Mesendoderm (in vitro differentiated cells): ENCODE results near the gene NPAS3.

Source experiments
- DNase-seq: peaks from one replicate; pipeline ENCODE4 v3.0.0; 2013
- H2AK5ac ChIP-seq: 2 replicates; pipeline ENCODE4 v1.6.1; 2013; ENCODE audit warnings: low read length, inconsistent platforms
- H2BK120ac ChIP-seq: 2 replicates; pipeline ENCODE4 v1.6.1; 2013; ENCODE audit warnings: low read depth, mild to moderate bottlenecking, low read length, moderate library complexity, mixed read lengths
- H2BK15ac ChIP-seq: replicated peaks from 2 replicates; pipeline ENCODE4 v1.6.1; 2013; ENCODE audit warnings: low read depth, mild to moderate bottlenecking, moderate library complexity
- H2BK5ac ChIP-seq: 2 replicates; pipeline ENCODE4 v1.6.1; 2013; ENCODE audit warnings: low read length, inconsistent platforms
- H3K18ac ChIP-seq: 2 replicates; pipeline ENCODE4 v1.6.1; 2013; ENCODE audit warnings: mild to moderate bottlenecking, low read length, mixed read lengths
- H3K23ac ChIP-seq: one replicate; pipeline ENCODE4 v1.6.1; 2013; ENCODE audit warnings: low read length
- H3K27ac ChIP-seq: 2 replicates; pipeline ENCODE4 v1.5.1; 2013; ENCODE audit warnings: low read depth, mild to moderate bottlenecking, inconsistent platforms, low read length, moderate library complexity
- H3K27me3 ChIP-seq: 2 replicates; pipeline ENCODE4 v1.6.1; 2013; ENCODE audit warnings: low read length, control low read depth, mild to moderate bottlenecking, inconsistent platforms; ENCODE audit not compliant: insufficient read depth, poor library complexity
- H3K36me3 ChIP-seq: 2 replicates; pipeline ENCODE4 v1.6.1; 2013; ENCODE audit warnings: low read length, inconsistent platforms; ENCODE audit not compliant: control insufficient read depth, insufficient read depth
- H3K4ac ChIP-seq: one replicate; pipeline ENCODE4 v1.6.1; 2013; ENCODE audit warnings: low read depth, mild to moderate bottlenecking, low read length, moderate library complexity
- H3K4me1 ChIP-seq: 2 replicates; pipeline ENCODE4 v1.6.1; 2013; ENCODE audit warnings: low read depth, low read length, inconsistent platforms; ENCODE audit not compliant: control insufficient read depth
- H3K4me2 ChIP-seq: 2 replicates; pipeline ENCODE4 v1.6.1; 2013; ENCODE audit warnings: low read length
- H3K4me3 ChIP-seq: 2 replicates; pipeline ENCODE4 v1.5.1; 2013; ENCODE audit warnings: mild to moderate bottlenecking, low read length
- H3K56ac ChIP-seq: one replicate; pipeline ENCODE4 v1.6.1; 2013; ENCODE audit warnings: low read length
- H3K79me1 ChIP-seq: 2 replicates; pipeline ENCODE4 v1.6.1; 2013; ENCODE audit warnings: low read length, inconsistent platforms
- H3K79me2 ChIP-seq: 2 replicates; pipeline ENCODE4 v1.6.1; 2013; ENCODE audit warnings: mild to moderate bottlenecking, low read length; ENCODE audit not compliant: control insufficient read depth, insufficient read depth
- H3K9ac ChIP-seq: 2 replicates; pipeline ENCODE4 v1.6.1; 2013; ENCODE audit warnings: low read length, inconsistent platforms
- H4K5ac ChIP-seq: one replicate; pipeline ENCODE4 v1.6.1; 2013; ENCODE audit warnings: low read length
- H4K8ac ChIP-seq: one replicate; pipeline ENCODE4 v1.6.1; 2013; ENCODE audit warnings: low read depth, mild to moderate bottlenecking, control low read depth, low read length, moderate library complexity
- WGBS: extraction: QIAGEN DNeasy Blood & Tissue Kit; methylation state at CpG from one replicate; pipeline ENCODE4 v1.1.7; 2013; ENCODE audit warnings: low lambda C conversion rate, missing lambda C conversion rate; ENCODE audit not compliant: insufficient coverage; ENCODE audit errors: extremely low coverage; 5-methylcytosine and 5-hydroxymethylcytosine counted together

The NPAS3 gene

GRCh38 chr14:33504246-33505099, 565.8 kb downstream of the NPAS3 start:
- Histone ChIP-seq H3K9ac (no peak overlapping the region), H3K23ac (no peak overlapping the region)
- whole genome bisulfite sequencing, result no CpG with 5 or more reads among the region's 5 CpGs

GRCh38 chr14:33505266-33505962, 566.7 kb downstream of the NPAS3 start:
- Histone ChIP-seq H3K23ac (no peak overlapping the region), H3K56ac (no peak overlapping the region), H4K5ac (no peak overlapping the region), H2BK120ac (no peak overlapping the region), H3K4me1 (no peaks in the 10 kb centered on the region), H3K79me1 (no peaks in the 10 kb centered on the region), H2BK15ac (no peak overlapping the region), H3K27me3 (no peaks in the 10 kb centered on the region), H2BK5ac (no peak overlapping the region), H3K27ac (no peak overlapping the region), H3K4me2 (no peak overlapping the region), H3K4ac (no peak overlapping the region), H3K36me3 (no peaks in the 10 kb centered on the region), H3K79me2 (no peaks in the 10 kb centered on the region), H3K4me3 (no peak overlapping the region), H4K8ac (no peak overlapping the region), H3K9ac (no peak overlapping the region), H2AK5ac (no peak overlapping the region), H3K18ac (no peak overlapping the region)
- DNase-seq, result no peak
- WGBS, result no CpG with 5 or more reads among the region's 4 CpGs

More at GRCh38 chr14:33504246-33505099, 565.8 kb downstream of the NPAS3 start:
- no peak overlapping the region for H2AK5ac ChIP-seq
- H3K79me2 ChIP-seq, result no peaks in the 10 kb centered on the region
- H3K56ac ChIP-seq, result no peak overlapping the region
- no peak overlapping the region for H2BK120ac ChIP-seq
- DNase-seq, result no peak
- H4K8ac ChIP-seq, result no peak overlapping the region
- H3K4me3 ChIP-seq, result no peak overlapping the region
- H3K18ac ChIP-seq, result no peak overlapping the region
- H3K79me1 ChIP-seq, result no peaks in the 10 kb centered on the region
- no peaks in the 10 kb centered on the region for H3K36me3 ChIP-seq
- no peak overlapping the region for H2BK15ac ChIP-seq
- H3K27me3 ChIP-seq, result no peaks in the 10 kb centered on the region
- no peak overlapping the region for H2BK5ac ChIP-seq
- H3K4me1 ChIP-seq, result no peaks in the 10 kb centered on the region
- no peak overlapping the region for H3K4ac ChIP-seq
- H4K5ac ChIP-seq, result no peak overlapping the region
- no peak overlapping the region for H3K4me2 ChIP-seq
- H3K27ac ChIP-seq, result no peak overlapping the region

DNA sequence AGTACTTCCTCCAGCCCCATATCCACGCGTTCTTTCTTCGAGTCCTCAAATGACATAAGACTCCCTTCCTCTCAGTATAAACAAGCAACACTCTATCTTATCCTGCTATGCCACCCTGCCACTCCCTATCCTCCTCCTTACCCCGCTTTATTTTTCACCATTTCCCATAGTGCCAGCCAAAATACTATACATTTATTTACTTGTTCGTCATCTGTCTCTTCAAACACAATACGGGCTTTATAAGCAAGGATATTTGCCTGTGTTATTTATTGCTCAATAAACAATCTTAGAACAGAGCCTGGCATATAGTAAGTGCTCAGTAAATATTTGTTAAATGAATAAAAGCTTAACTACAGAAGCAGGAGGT, 567.3 kb downstream of the NPAS3 start:
- WGBS, result 100% methylated on average over 1 of the region's 6 CpGs

GRCh38 chr14:33508126-33509062, 569.7 kb downstream of the NPAS3 start:
- Histone ChIP-seq H3K4me3 (no peak overlapping the region), H2BK15ac (no peak overlapping the region), H2AK5ac (no peak overlapping the region), H3K56ac (no peak overlapping the region), H3K18ac (no peak overlapping the region), H3K9ac (no peak overlapping the region), H3K27me3 (no peaks in the 10 kb centered on the region), H2BK120ac (no peak overlapping the region), H3K79me2 (no peaks in the 10 kb centered on the region), H3K4ac (no peak overlapping the region), H3K79me1 (no peaks in the 10 kb centered on the region), H4K5ac (no peak overlapping the region), H3K27ac (no peak overlapping the region), H3K4me2 (no peak overlapping the region), H3K23ac (no peak overlapping the region), H3K36me3 (no peaks in the 10 kb centered on the region), H2BK5ac (no peak overlapping the region), H4K8ac (no peak overlapping the region), H3K4me1 (no peaks in the 10 kb centered on the region)
- DNase-seq, result no peak
- WGBS, result no CpG with 5 or more reads among the region's 9 CpGs

More for the DNA sequence above, 567.3 kb downstream of the NPAS3 start:
- no peak overlapping the region for H3K4me2 ChIP-seq
- no peak overlapping the region for H3K27ac ChIP-seq
- no peak overlapping the region for H2BK5ac ChIP-seq
- no peak overlapping the region for H2BK120ac ChIP-seq
- H3K9ac ChIP-seq, result no peak overlapping the region
- no peak overlapping the region for H4K8ac ChIP-seq
- H3K4me1 ChIP-seq, result no peaks in the 10 kb centered on the region
- H3K18ac ChIP-seq, result no peak overlapping the region
- DNase-seq, result no peak
- H2AK5ac ChIP-seq, result no peak overlapping the region
- no peak overlapping the region for H3K4me3 ChIP-seq
- H4K5ac ChIP-seq, result no peak overlapping the region
- no peak overlapping the region for H3K4ac ChIP-seq
- no peaks in the 10 kb centered on the region for H3K79me1 ChIP-seq
- no peaks in the 10 kb centered on the region for H3K27me3 ChIP-seq
- no peak overlapping the region for H2BK15ac ChIP-seq
- H3K56ac ChIP-seq, result no peak overlapping the region
- H3K23ac ChIP-seq, result no peak overlapping the region
- no peaks in the 10 kb centered on the region for H3K36me3 ChIP-seq
- no peaks in the 10 kb centered on the region for H3K79me2 ChIP-seq

- H3K56ac ChIP-seq, result no peak overlapping the region
- no CpG with 5 or more reads among the region's 3 CpGs for WGBS
- H3K79me1 ChIP-seq, result no peaks in the 10 kb centered on the region
- H3K9ac ChIP-seq, result no peak overlapping the region
- no peak overlapping the region for H2AK5ac ChIP-seq
- no peak overlapping the region for H3K27ac ChIP-seq
- H3K4me3 ChIP-seq, result no peak overlapping the region
- no peaks in the 10 kb centered on the region for H3K27me3 ChIP-seq
- H3K79me2 ChIP-seq, result no peaks in the 10 kb centered on the region
- H3K4me1 ChIP-seq, result no peaks in the 10 kb centered on the region
- no peak overlapping the region for H4K8ac ChIP-seq
- no peak for DNase-seq
- H3K36me3 ChIP-seq, result no peaks in the 10 kb centered on the region
- H3K4me2 ChIP-seq, result no peak overlapping the region
- no peak overlapping the region for H3K4ac ChIP-seq
- H4K5ac ChIP-seq, result no peak overlapping the region
- no peak overlapping the region for H2BK5ac ChIP-seq
- H3K18ac ChIP-seq, result no peak overlapping the region
- H2BK120ac ChIP-seq, result no peak overlapping the region
- no peak overlapping the region for H3K23ac ChIP-seq
- no peak overlapping the region for H2BK15ac ChIP-seq
Observed at GRCh38 chr14:33509454-33509853, 570.8 kb downstream of the NPAS3 start.
